ENCODE results near the gene GREM2.

GREM2 gene

GRCh38 chr1:240611228-240611618 lies 732 bp downstream of the GREM2 start:
- no peak for DNase-seq (ENCODE audit: low read depth, low spot score)
- in situ Hi-C loops (cut with HindIII; ENCODE audit: low sequenced_read_pairs): no loop called here

DNA sequence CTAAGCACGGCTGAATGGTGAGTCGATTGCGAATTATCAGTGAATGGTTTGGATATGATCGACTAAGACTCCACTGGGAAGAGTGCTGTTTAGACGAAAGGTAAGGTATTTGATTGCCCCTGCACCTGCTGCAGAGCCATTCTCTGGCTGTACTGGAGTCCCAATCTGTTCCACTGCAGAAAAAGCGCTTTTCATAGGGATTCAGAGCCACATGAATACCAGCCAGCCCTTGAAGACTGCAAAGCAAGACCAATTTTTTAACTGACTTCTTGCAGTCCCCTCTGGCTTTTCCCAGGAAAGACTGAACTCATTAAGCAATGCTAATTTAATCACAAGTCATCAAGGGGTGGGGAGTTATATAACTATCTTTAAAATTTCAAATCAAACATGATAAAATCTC lies 1.3 kb downstream of the GREM2 start:
- no peak overlapping the region for H3K4me3 ChIP-seq (ENCODE audit: low read depth, low read length)
- TF ChIP-seq, protein P1, sequence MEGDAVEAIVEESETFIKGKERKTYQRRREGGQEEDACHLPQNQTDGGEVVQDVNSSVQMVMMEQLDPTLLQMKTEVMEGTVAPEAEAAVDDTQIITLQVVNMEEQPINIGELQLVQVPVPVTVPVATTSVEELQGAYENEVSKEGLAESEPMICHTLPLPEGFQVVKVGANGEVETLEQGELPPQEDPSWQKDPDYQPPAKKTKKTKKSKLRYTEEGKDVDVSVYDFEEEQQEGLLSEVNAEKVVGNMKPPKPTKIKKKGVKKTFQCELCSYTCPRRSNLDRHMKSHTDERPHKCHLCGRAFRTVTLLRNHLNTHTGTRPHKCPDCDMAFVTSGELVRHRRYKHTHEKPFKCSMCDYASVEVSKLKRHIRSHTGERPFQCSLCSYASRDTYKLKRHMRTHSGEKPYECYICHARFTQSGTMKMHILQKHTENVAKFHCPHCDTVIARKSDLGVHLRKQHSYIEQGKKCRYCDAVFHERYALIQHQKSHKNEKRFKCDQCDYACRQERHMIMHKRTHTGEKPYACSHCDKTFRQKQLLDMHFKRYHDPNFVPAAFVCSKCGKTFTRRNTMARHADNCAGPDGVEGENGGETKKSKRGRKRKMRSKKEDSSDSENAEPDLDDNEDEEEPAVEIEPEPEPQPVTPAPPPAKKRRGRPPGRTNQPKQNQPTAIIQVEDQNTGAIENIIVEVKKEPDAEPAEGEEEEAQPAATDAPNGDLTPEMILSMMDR (IDR thresholded peaks at IDR 0.05; ENCODE audit: low read depth, low read length): no peak
- no peak for DNase-seq (ENCODE audit: low read depth, low spot score)
- in situ Hi-C loops (cut with HindIII; ENCODE audit: low sequenced_read_pairs): no loop called here

More at GRCh38 chr1:240611228-240611618, 732 bp downstream of the GREM2 start:
- TF ChIP-seq, protein P1 (IDR thresholded peaks at IDR 0.05; ENCODE audit: low read depth, low read length): no peak
- H3K4me3 ChIP-seq (ENCODE audit: low read depth, low read length): peak overlapping the region; percentile 56

DNA sequence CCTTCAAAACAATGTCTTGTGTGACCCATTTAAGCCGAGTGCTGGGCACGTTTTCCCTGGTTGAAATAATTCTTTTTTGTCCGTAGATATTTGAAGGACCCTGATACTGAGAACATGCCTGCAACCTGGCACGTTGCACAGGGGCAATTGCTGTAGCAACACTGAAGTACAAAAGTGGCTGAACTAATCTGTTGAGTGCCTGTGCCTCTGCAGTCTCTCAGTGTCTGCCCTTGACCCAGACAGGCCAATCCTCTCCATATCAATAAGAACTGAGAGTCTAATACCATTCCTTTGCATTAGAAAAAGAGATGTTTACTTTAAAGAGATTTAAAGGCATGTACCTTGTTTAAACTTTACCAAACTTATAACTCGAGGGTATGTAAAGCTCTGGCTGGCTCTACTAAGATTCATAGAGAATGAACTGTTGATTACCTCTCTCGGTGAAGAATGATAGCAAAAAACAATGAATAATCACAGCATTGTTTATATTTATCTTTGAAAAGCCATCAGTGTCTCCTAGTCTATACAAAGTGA lies 2.4 kb downstream of the GREM2 start:
- no peak for DNase-seq (ENCODE audit: low read depth, low spot score)
- in situ Hi-C loops (cut with HindIII; ENCODE audit: low sequenced_read_pairs): no loop called here
- TF ChIP-seq, protein P1 (IDR thresholded peaks at IDR 0.05; ENCODE audit: low read depth, low read length): no peak
- no peak overlapping the region for H3K4me3 ChIP-seq (ENCODE audit: low read depth, low read length)

- DNase-seq (ENCODE audit: low read depth, low spot score): no peak
- in situ Hi-C loops (cut with HindIII; ENCODE audit: low sequenced_read_pairs): no loop called here
- TF ChIP-seq, protein P1 (IDR thresholded peaks at IDR 0.05; ENCODE audit: low read depth, low read length): peak; percentile 54
- no peak overlapping the region for H3K4me3 ChIP-seq (ENCODE audit: low read depth, low read length)
Observed at GRCh38 chr1:240608707-240609106, 3.2 kb downstream of the GREM2 start.

DNA sequence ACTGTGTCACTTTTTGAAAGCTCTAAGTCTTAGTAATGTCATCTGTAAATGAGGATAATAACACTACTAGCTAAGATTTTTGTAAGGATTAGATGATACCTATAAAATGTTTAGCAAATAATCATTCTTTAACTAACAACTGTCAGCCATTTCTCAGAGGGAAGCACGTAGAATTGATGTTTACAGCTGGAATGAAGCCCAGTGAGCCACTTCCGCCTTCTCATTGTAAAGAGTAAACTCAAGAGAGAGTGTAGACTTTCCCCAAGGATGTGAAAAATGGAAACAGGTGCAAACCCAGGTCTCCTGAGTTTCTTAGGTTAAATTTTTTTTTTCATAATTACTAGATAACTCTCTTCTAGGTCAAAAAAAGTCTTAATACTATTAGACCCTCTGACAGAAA lies 4.9 kb downstream of the GREM2 start:
- TF ChIP-seq, protein P1 (IDR thresholded peaks at IDR 0.05; ENCODE audit: low read depth, low read length): no peak
- no peak overlapping the region for H3K4me3 ChIP-seq (ENCODE audit: low read depth, low read length)
- DNase-seq (ENCODE audit: low read depth, low spot score): no peak
- in situ Hi-C loops (cut with HindIII; ENCODE audit: low sequenced_read_pairs): no loop called here

GRCh38 chr1:240602189-240602588 lies 9.8 kb downstream of the GREM2 start:
- in situ Hi-C loops (cut with HindIII; ENCODE audit: low sequenced_read_pairs): no loop called here
- no peak overlapping the region for H3K4me3 ChIP-seq (ENCODE audit: low read depth, low read length)
- peak; percentile 43 for DNase-seq (ENCODE audit: low read depth, low spot score)
- TF ChIP-seq, protein P1 (IDR thresholded peaks at IDR 0.05; ENCODE audit: low read depth, low read length): no peak

DNA sequence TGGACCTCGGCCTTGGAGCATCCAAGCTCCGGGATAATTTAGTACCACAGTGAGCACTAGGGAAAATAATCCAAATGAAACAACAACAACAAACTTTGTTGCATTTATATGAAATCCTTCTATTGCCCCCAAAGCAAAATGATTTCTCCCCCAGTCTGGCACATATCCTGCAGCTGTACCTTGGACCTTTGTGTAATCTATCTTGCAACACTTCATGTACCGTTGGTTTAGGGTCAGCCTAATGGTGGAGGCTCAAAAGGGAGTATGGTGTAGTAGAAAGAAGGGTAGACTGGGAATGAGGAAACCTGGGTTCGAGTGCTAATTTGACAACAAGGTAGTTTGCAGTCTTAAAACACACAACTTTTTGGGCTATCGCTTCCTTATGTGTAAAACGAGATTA lies 12.1 kb downstream of the GREM2 start:
- DNase-seq (ENCODE audit: low read depth, low spot score): no peak
- H3K4me3 ChIP-seq (ENCODE audit: low read depth, low read length): no peak overlapping the region
- TF ChIP-seq, protein P1 (IDR thresholded peaks at IDR 0.05; ENCODE audit: low read depth, low read length): no peak
- in situ Hi-C loops (cut with HindIII; ENCODE audit: low sequenced_read_pairs): no loop called here

Data from astrocyte of the spinal cord (primary cell).